Ishikawa (cell line): ENCODE results near the gene RPL26.

Experiments
- CEBPB ChIP-seq: IDR thresholded peaks from 2 replicates; pipeline ENCODE4 v1.6.1; 2012
- CREB1 ChIP-seq: IDR thresholded peaks from 2 replicates; pipeline ENCODE4 v1.6.1; 2012; ENCODE audit warnings: low read depth
- EGR1 ChIP-seq: IDR thresholded peaks from 2 replicates; pipeline ENCODE4 v1.6.1; 2012
- EP300 ChIP-seq: IDR thresholded peaks from 2 replicates; pipeline ENCODE4 v1.6.1; 2012; ENCODE audit warnings: borderline replicate concordance
- FOXM1 ChIP-seq: IDR thresholded peaks from 2 replicates; pipeline ENCODE4 v1.6.1; 2012; ENCODE audit warnings: low read depth, borderline replicate concordance
- NFIC ChIP-seq: IDR thresholded peaks from 2 replicates; pipeline ENCODE4 v1.6.1; 2012
- RAD21 ChIP-seq: IDR thresholded peaks from 2 replicates; pipeline ENCODE4 v1.6.1; 2012; ENCODE audit warnings: low read depth
- REST ChIP-seq: IDR thresholded peaks from 2 replicates; pipeline ENCODE4 v1.6.1; 2012; ENCODE audit warnings: low read depth, mild to moderate bottlenecking
- TAF1 ChIP-seq: IDR thresholded peaks from 2 replicates; pipeline ENCODE4 v1.6.1; 2012; ENCODE audit warnings: low read depth, mild to moderate bottlenecking
- TCF12 ChIP-seq: IDR thresholded peaks from 2 replicates; pipeline ENCODE4 v1.6.1; 2012; ENCODE audit warnings: low read depth
- TEAD4 ChIP-seq: IDR thresholded peaks from 2 replicates; pipeline ENCODE4 v1.6.1; 2012
- YY1 ChIP-seq: IDR thresholded peaks from 2 replicates; pipeline ENCODE4 v1.6.1; 2012; ENCODE audit warnings: low read depth
- ZBTB7A ChIP-seq: IDR thresholded peaks from 2 replicates; pipeline ENCODE4 v1.6.1; 2012; ENCODE audit warnings: low read depth
- TF ChIP-seq, protein P1 (sequence below): IDR thresholded peaks from 2 replicates; pipeline ENCODE4 v1.6.1; 2012
- TF ChIP-seq, protein P2 (sequence below): IDR thresholded peaks from 2 replicates; pipeline ENCODE4 v1.6.1; 2012

RPL26 gene

DNA sequence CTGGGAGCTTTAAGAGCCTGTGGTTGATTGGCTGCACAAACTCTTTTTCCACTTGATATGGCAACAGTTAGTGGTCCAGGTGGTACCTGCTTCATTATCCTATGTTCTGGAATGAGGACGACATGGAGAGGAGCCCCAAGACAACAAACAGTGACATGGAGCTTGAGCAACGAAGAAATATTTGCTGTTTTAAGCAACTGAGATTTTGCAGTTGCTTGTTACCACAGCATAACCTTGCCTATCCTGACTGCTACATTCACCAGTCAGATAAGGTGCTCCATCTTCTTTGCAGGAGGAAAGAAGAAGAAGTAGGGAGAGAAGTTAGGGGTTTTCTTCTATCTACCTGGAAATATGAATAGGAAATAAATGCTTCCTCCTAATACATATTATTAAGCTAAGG lies 50.9 kb downstream of the RPL26 start:
- TF ChIP-seq, protein P1, sequence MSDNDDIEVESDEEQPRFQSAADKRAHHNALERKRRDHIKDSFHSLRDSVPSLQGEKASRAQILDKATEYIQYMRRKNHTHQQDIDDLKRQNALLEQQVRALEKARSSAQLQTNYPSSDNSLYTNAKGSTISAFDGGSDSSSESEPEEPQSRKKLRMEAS = no peak
- TF ChIP-seq REST = no peak
- TF ChIP-seq EGR1 = no peak
- TF ChIP-seq TEAD4 = no peak
- TF ChIP-seq RAD21 = no peak
- no peak for TF ChIP-seq NFIC
- TF ChIP-seq ZBTB7A = no peak
- no peak for TF ChIP-seq TCF12
- no peak for TF ChIP-seq FOXM1
- TF ChIP-seq, protein P2, sequence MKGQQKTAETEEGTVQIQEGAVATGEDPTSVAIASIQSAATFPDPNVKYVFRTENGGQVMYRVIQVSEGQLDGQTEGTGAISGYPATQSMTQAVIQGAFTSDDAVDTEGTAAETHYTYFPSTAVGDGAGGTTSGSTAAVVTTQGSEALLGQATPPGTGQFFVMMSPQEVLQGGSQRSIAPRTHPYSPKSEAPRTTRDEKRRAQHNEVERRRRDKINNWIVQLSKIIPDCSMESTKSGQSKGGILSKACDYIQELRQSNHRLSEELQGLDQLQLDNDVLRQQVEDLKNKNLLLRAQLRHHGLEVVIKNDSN = no peak
- no peak for TF ChIP-seq CEBPB
- TF ChIP-seq CREB1 = no peak
- TF ChIP-seq TAF1 = no peak
- no peak for TF ChIP-seq YY1
- no peak for TF ChIP-seq EP300
